Measurements from ENCODE around the gene SIX5. TPM values are rescaled to one million over a fixed set of nuclear protein-coding genes. Genes with fewer than 3 reads are reported as not detected.

Gene SIX5
- 1 to 10 TPM; 5.5 to 6.0 TPM for total RNA-seq

DNA sequence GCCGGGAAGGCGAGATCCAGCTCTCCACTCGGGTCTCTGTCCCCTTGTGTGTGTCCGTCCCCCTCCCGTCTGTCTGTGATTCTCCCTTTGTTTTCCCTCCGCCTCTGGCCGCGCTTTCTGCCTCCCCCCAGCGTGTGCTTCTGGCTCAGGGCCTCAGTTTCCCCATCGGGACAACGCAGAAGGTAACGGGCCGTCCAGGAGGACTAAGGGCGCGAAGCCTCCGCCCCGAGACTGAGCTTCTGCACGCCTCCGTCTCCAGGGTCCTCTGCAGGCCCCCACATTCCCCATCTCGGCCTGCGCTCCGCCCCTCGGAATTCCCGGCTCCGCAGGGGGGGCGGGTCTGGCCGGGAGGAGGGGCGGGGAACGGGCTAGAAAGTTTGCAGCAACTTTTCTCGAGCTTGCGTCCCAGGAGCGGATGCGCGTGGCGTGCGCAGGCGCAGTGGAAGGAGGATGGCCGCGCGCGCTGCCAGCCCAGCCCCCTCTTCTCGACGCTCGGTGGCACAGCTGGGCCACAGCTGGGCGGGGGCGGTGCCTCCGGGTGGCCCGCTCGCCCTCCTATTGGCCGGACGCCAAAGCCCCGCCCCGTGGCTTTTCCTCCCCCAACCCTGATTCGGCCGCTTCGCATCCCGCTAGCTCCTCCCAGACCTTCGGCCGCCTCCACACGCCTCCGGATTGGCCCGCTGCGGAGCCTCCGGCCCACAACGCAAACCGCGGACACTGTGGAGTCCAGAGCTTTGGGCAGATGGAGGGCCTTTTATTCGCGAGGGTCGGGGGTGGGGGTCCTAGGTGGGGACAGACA lies at the start of gene SIX5:
SIX5 (minus strand) TSS at position 269 of the 799 bp plus-strand sequence. CDS start 408 bp downstream, outside the sequence.

DNA sequence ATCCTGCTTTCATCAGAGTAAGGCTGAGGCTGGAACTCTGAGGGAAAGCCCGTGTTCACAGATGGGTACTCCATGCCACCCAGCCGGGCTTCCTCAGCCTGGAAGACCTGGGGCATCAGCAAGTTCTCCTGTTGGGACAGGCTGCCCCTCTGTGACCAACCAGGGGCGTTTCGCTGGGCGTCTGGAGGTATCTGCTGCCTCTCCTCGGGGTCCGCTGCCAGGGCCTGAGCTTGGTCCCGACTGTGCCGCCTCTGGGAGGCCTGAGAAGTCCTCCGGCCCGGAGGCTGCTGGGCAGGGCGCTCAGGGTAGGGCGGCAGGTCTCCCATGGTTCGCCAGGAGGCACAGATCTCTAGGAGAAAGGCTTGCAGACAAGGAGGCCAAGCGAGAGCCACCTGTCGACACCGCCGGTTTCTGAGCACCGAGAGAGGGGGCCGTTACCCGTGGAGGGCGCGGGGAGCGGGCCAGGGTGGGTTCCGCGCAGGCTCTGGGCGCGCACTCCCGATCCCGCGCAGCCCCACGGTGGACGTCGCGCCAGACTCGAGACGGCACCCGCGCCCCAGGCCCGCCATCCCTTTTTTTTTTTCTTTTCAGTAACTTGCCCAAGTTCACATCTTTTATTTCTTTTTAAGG lies 45.9 kb upstream of the SIX5 start, which contains the start of gene RSPH6A:
RSPH6A (minus strand) TSS at position 458 of the 630 bp plus-strand sequence; CDS start at position 326, 132 bp downstream.

DNA sequence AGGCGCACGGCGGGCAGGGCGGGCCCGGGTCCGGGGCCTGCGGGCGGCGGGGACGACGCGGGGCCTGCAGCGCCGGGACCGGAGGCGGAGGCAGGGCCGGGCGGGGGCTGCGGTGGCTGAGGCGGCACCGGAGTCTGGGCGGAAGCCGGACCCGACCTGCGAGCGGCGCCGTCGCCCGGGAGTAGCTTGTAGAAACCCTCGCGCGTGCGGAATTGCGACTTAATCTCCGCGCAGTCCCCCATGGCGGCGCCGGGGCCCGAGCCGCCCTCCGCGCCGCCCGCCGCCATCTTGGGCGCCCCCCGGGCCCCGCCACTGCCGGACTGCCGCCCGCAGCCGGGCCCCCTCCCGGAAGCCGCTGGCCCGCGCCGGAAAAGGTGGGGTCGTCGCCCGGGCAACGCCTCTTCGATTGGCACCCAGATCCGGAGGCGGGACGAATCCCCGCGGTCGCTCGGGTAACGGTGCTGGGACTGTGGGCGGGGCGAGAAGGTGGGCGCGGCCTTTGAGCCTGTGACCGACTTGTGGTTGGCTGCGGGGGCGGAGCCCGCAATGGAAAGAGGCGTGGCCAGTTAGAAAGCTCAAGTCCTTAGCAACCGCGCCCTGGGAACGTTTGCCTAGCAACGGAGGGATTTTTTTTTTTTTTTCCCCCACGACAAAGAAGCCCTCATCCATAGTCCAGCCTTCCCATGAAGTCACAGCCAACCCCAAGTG lies 23.6 kb upstream of the SIX5 start, which contains the start of gene DMWD:
DMWD (minus strand) TSS at position 376 of the 708 bp plus-strand sequence; CDS start at position 287, 89 bp downstream.

DNA sequence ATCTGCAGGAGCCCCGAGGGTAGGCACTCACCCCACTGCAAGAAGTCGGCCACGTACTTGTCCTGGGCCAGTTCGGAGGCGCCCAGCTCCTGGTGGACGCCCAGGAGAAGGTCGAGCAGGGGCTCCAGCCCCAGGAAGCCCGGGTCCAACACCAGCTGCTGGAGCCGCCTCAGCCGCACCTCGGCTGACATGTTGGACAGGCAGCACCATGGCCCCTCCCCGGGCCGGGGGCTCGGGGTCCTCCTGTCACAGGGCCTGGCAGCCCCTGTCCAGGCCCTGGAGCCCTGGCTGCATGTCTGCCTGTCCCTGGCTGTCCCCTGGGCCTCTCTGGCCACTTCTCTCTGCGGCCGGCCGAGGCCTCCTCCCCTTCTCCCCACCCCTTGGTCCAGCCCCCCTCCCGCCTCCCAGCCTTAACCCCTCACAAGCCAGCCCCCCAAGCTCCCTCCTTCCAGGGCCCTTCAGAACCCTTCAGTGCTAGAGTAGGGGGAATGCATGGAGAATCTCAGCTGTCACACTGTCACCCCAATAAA lies 13.2 kb upstream of the SIX5 start, which contains the start of gene DMPK:
DMPK (minus strand) TSS at position 329 of the 530 bp plus-strand sequence; CDS start at position 191, 138 bp downstream.

DNA sequence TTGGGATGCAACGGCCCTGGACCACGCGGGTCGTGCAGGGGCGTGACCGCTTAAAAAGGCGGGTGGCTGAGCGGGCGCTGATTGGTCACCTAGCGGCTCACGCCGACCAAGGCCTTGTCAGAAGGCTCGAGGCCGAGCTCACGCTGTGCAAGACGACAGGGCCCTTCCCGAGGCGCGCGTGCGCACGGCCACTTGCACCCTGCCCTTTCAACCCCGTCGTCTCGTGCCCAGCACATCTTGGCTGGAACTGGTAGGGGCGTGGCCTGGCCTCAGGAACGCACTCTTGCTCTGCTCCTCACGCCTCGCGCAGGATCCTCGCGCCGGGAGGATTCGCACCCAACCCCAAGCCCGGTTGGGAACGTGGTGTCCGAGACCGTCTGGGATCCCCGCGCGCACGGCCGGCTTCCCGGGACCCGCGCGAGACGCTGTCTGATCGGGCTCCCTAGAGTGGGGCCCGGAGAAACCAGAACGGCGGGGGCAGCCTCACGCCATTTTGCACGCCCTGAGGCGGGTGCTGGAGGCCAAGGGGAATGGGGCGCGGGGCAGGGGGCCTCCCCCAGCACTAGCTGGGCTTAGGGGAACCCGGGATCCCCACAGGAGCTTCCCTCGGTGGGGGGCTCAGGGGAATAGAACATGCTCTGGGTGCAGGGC lies 35.8 kb downstream of the SIX5 start, which contains the start of gene MEIOSIN:
MEIOSIN (plus strand) TSS at position 280 of the 651 bp plus-strand sequence. CDS start 1,938 bp downstream, outside the sequence.

DNA sequence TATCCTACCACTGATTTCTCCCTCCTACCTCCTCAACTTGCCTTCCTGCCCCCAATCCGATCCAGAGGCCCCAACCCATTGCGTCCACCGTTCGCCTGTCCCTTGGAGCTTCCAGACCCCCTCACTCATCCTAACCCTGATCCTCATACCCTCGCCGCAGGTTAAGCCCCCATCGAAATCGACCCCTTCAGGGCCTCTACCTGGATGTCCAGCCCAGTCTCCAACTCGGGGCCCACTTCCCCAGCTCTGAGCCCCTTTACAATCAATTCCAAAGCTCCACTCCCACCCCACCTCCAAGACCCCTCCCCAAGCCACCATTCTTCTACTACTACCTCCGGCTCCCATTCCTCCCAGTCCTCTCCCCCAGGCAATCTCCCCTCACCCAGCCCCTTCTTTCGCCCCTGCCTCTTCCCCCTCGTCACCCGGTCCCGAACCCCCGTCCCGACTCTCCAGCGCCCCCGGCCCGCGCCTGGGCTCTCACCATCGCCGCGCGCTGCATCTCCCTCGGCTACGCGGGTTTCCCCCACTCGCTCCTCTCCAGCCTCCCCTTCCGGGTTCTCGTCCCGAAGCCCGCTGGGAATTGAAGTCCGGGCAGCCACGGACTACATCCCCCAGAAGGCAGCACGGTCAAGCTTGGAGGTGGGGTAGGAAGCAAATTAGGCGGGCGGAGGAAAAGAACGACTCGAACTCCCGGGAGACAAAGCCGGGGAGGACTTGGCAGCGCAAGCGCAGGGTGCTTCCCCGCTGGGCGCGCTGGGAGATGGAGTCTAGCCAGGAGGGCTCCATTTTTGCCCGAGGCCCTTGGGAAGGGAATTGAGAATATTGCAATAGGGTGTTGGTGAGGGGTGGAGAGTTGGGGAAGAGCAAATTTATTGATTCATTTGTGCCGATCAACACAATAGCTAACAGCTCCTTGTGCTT lies 38.4 kb downstream of the SIX5 start, which contains the start of gene FBXO46:
FBXO46 (minus strand) TSS at position 529 of the 921 bp plus-strand sequence. CDS start 17,401 bp downstream, outside the sequence.

Other genes starting within 250 kb of the SIX5 start
- 10 to 100 TPM in 1 of 2 donors, 1 to 10 TPM in 1; 9.7 to 11.0 TPM for gene OPA3, start 184.4 kb downstream of the SIX5 start, total RNA-seq
- gene GPR4, start 167.0 kb downstream of the SIX5 start, total RNA-seq = under 1 TPM in 1 of 2 donors, not detected in 1; under 0.01 TPM
- gene EML2, start 129.9 kb downstream of the SIX5 start, total RNA-seq = 10 to 100 TPM; 58.9 to 64.0 TPM
- under 1 TPM in 1 of 2 donors, not detected in 1; under 0.01 TPM for gene GIPR, start 101.0 kb downstream of the SIX5 start, total RNA-seq
- gene SNRPD2, start 77.3 kb downstream of the SIX5 start, total RNA-seq = 100 to 1,000 TPM; 193 to 358 TPM
- gene QPCTL, start 76.6 kb downstream of the SIX5 start, total RNA-seq = 10 to 100 TPM; 45.6 to 52.3 TPM
- gene FBXO46, start 38.4 kb downstream of the SIX5 start, total RNA-seq = 1 to 10 TPM; 5.9 to 7.7 TPM
- not detected for gene MEIOSIN, start 35.8 kb downstream of the SIX5 start, total RNA-seq
- 1 to 10 TPM; 8.3 to 8.9 TPM for gene DMPK, start 13.2 kb upstream of the SIX5 start, total RNA-seq
- 10 to 100 TPM; 30.6 to 37.6 TPM for gene DMWD, start 23.6 kb upstream of the SIX5 start, total RNA-seq
- gene RSPH6A, start 46.1 kb upstream of the SIX5 start, total RNA-seq = under 1 TPM in 1 of 2 donors, not detected in 1; 0.34 TPM
- 10 to 100 TPM; 39.6 to 44.0 TPM for gene SYMPK, start 93.9 kb upstream of the SIX5 start, total RNA-seq
- not detected for gene FOXA3, start 95.1 kb upstream of the SIX5 start, total RNA-seq
- 10 to 100 TPM; 23.6 to 31.0 TPM for gene IRF2BP1, start 116.9 kb upstream of the SIX5 start, total RNA-seq
- 1 to 10 TPM; 1.3 to 2.1 TPM for gene MYPOP, start 133.4 kb upstream of the SIX5 start, total RNA-seq
- gene NANOS2, start 145.5 kb upstream of the SIX5 start, total RNA-seq = not detected
- not detected for gene NOVA2, start 204.6 kb upstream of the SIX5 start, total RNA-seq
- gene CCDC61, start 226.2 kb upstream of the SIX5 start, total RNA-seq = 1 to 10 TPM; 6.3 to 6.9 TPM